HG03354 (cell line): ENCODE results near the gene MGA.

Experiments used
- ATAC-seq: cut with Tn5 transposase; IDR thresholded peaks from one replicate; pipeline ENCODE4 v1.9.1; 2021; ENCODE audit warnings: mild to moderate bottlenecking; ENCODE audit not compliant: unreplicated experiment, poor library complexity, severe bottlenecking

MGA gene

GRCh38 chr15:41655716-41656115, 4.5 kb upstream of the MGA start:
- no peak for ATAC-seq

GRCh38 chr15:41656188-41656587, 4.0 kb upstream of the MGA start:
- no peak for ATAC-seq

GRCh38 chr15:41658689-41659088, 1.5 kb upstream of the MGA start:
- ATAC-seq, result no peak

- no peak for ATAC-seq
Observed at GRCh38 chr15:41659190-41659589, 1.0 kb upstream of the MGA start.

- ATAC-seq, result no peak
Observed at GRCh38 chr15:41659855-41660234, 360 bp upstream of the MGA start.

- ATAC-seq, result peak; percentile 1
Observed at GRCh38 chr15:41661078-41661517, 893 bp downstream of the MGA start.

- peak; percentile 51 for ATAC-seq
Observed at GRCh38 chr15:41661518-41662225, 1.5 kb downstream of the MGA start.

GRCh38 chr15:41666353-41666920, 6.2 kb downstream of the MGA start:
- no peak for ATAC-seq

GRCh38 chr15:41669701-41670100, 9.5 kb downstream of the MGA start:
- no peak for ATAC-seq

- ATAC-seq, result no peak
Observed at GRCh38 chr15:41671656-41672648, 11.7 kb downstream of the MGA start.

GRCh38 chr15:41675337-41675736, 15.1 kb downstream of the MGA start:
- ATAC-seq, result no peak

- ATAC-seq, result no peak
Observed at GRCh38 chr15:41678742-41679141, 18.5 kb downstream of the MGA start.

GRCh38 chr15:41683955-41684354, 23.8 kb downstream of the MGA start:
- no peak for ATAC-seq

GRCh38 chr15:41688671-41689070, 28.5 kb downstream of the MGA start:
- ATAC-seq, result no peak

- ATAC-seq, result no peak
Observed at GRCh38 chr15:41689083-41689482, 28.9 kb downstream of the MGA start.

GRCh38 chr15:41689834-41690233, 29.6 kb downstream of the MGA start:
- ATAC-seq, result no peak

- no peak for ATAC-seq
Observed at GRCh38 chr15:41690636-41691035, 30.4 kb downstream of the MGA start.

- no peak for ATAC-seq
Observed at GRCh38 chr15:41691471-41691870, 31.3 kb downstream of the MGA start.

- no peak for ATAC-seq
Observed at GRCh38 chr15:41692049-41692448, 31.8 kb downstream of the MGA start.

- ATAC-seq, result no peak
Observed at GRCh38 chr15:41693757-41694156, 33.6 kb downstream of the MGA start.
